A673 (cell line): ENCODE results near the gene ADAMTS5.

ENCODE experiments used
- EZH2 ChIP-seq: fragments of 200-600 bp; sonication (generic); IDR thresholded peaks from 2 replicates; pipeline ENCODE4 v1.6.1; 2017; ENCODE audit warnings: borderline replicate concordance, low read depth, mild to moderate bottlenecking, mixed read lengths, antibody characterized with exemption, low read length; ENCODE audit not compliant: poor library complexity, severe bottlenecking
- TF ChIP-seq, protein P1 (sequence below): fragments of 300-800, 200-600 bp; sonication (generic); conservative IDR thresholded peaks from 2 replicates; pipeline ENCODE4 v1.5.1; 2017; ENCODE audit warnings: low read depth, mild to moderate bottlenecking, antibody characterized with exemption, low read length, moderate library complexity, mixed read lengths

DNA sequence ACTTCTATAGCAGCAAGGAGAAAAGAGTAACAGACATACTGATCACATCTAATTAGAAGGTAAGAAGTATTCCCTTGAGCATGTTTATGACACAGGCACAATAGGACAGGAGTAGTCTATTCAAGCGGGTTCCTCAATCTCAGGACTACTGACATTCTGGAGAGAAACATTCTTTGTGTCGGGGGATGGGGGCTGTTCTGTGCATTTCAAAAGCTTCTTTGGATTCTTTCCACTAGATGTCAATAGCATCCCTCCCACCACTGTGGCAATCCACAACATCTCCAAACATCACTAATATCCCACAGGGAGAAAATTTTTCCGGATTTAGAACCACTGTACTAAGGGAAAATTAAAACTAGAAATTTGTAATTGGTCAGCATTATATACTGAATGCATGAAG lies 56.9 kb downstream of the ADAMTS5 start:
- TF ChIP-seq, protein P1, sequence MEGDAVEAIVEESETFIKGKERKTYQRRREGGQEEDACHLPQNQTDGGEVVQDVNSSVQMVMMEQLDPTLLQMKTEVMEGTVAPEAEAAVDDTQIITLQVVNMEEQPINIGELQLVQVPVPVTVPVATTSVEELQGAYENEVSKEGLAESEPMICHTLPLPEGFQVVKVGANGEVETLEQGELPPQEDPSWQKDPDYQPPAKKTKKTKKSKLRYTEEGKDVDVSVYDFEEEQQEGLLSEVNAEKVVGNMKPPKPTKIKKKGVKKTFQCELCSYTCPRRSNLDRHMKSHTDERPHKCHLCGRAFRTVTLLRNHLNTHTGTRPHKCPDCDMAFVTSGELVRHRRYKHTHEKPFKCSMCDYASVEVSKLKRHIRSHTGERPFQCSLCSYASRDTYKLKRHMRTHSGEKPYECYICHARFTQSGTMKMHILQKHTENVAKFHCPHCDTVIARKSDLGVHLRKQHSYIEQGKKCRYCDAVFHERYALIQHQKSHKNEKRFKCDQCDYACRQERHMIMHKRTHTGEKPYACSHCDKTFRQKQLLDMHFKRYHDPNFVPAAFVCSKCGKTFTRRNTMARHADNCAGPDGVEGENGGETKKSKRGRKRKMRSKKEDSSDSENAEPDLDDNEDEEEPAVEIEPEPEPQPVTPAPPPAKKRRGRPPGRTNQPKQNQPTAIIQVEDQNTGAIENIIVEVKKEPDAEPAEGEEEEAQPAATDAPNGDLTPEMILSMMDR, result no peak
- TF ChIP-seq EZH2, result no peak
